PC-3 (cell line): ENCODE results near the gene EPN2. TPM values are rescaled to one million over a fixed set of nuclear protein-coding genes. Genes with fewer than 3 reads are reported as not detected.

ENCODE experiments used
- ATAC-seq: fragments of 200-7000 bp; cut with Tn5 transposase; 2 replicates; pipeline ENCODE4 v1.9.1; 2020; ENCODE audit warnings: mild to moderate bottlenecking, moderate library complexity
- BruUV-seq: library from RNA; stranded (reverse); fragments of 400-500 nt; replicated peaks from 2 replicates; lab custom pipeline; 2021; lab: Mats Ljungman, UMichigan
- CTCF ChIA-PET: fragments of 300-600 bp; sonication (Branson Sonifier 250); formaldehyde crosslinking; loops from one replicate; lab custom pipeline; 2022; ENCODE audit warnings: antibody characterized with exemption; lab: Charles Lee
- POLR2A ChIA-PET: fragments of 300-600 bp; sonication (Branson Sonifier 250); formaldehyde crosslinking; loops from one replicate; lab custom pipeline; 2022; ENCODE audit warnings: antibody characterized with exemption; ENCODE audit not compliant: unreplicated experiment; lab: Charles Lee
- DNase-seq: peaks from one replicate; pipeline ENCODE4 v3.0.0-alpha.2; 2015
- H2AFZ ChIP-seq: fragments of 300-600 bp; sonication (generic); 2 replicates; pipeline ENCODE4 v1.6.0; 2016; ENCODE audit warnings: antibody characterized with exemption, low read length
- H3F3A ChIP-seq: fragments of 300-600 bp; sonication (generic); one replicate; pipeline ENCODE4 v1.6.0; 2017; ENCODE audit warnings: antibody characterized with exemption, low read length, control low read depth, mild to moderate bottlenecking; ENCODE audit not compliant: unreplicated experiment
- H3K27ac ChIP-seq: fragments of 300-600 bp; sonication (generic); 2 replicates; pipeline ENCODE4 v1.5.1; 2016; ENCODE audit warnings: mild to moderate bottlenecking, low read length
- H3K27me3 ChIP-seq: fragments of 300-600 bp; sonication (generic); 2 replicates; pipeline ENCODE4 v1.6.1; 2016; ENCODE audit warnings: low read length, mixed read lengths
- H3K36me3 ChIP-seq: fragments of 300-600 bp; sonication (generic); 2 replicates; pipeline ENCODE4 v1.6.1; 2016; ENCODE audit warnings: low read depth, mixed run types, low read length, mixed read lengths
- H3K4me1 ChIP-seq: fragments of 300-600 bp; sonication (generic); 2 replicates; pipeline ENCODE4 v1.5.1; 2016; ENCODE audit warnings: low read length; ENCODE audit not compliant: insufficient read depth
- H3K4me2 ChIP-seq: fragments of 300-600 bp; sonication (generic); 2 replicates; pipeline ENCODE4 v1.6.0; 2016; ENCODE audit warnings: low read length
- H3K4me3 ChIP-seq: fragments of 300-600 bp; sonication (generic); 2 replicates; pipeline ENCODE4 v1.5.1; 2016; ENCODE audit warnings: mild to moderate bottlenecking, low read length, mixed read lengths
- H3K79me2 ChIP-seq: fragments of 300-600 bp; sonication (generic); 2 replicates; pipeline ENCODE4 v1.6.1; 2017; ENCODE audit warnings: low read length, mixed read lengths
- H3K9ac ChIP-seq: fragments of 300-600 bp; sonication (generic); 2 replicates; pipeline ENCODE4 v1.6.0; 2016; ENCODE audit warnings: mild to moderate bottlenecking, low read length
- H3K9me2 ChIP-seq: fragments of 300-600 bp; sonication (generic); replicated peaks from 2 replicates; pipeline ENCODE4 v1.6.1; 2016; ENCODE audit warnings: mixed run types, low read length, mixed read lengths
- H3K9me3 ChIP-seq: fragments of 300-600 bp; sonication (generic); 2 replicates; pipeline ENCODE4 v1.6.1; 2016; ENCODE audit warnings: low read length, mixed read lengths
- H4K20me1 ChIP-seq: fragments of 300-600 bp; sonication (generic); 2 replicates; pipeline ENCODE4 v1.6.1; 2016; ENCODE audit warnings: low read length, mixed read lengths
- EZH2 ChIP-seq: fragments of 300-600 bp; sonication (generic); IDR thresholded peaks from one replicate; pipeline ENCODE4 v1.6.1; 2017; ENCODE audit warnings: antibody characterized with exemption, mild to moderate bottlenecking, low read length; ENCODE audit not compliant: unreplicated experiment
- EZH2phosphoT487 ChIP-seq: fragments of 300-600 bp; sonication (generic); IDR thresholded peaks from 2 replicates; pipeline ENCODE4 v1.6.1; 2018; ENCODE audit warnings: mild to moderate bottlenecking, antibody characterized with exemption, low read length, borderline replicate concordance
- intact Hi-C: fragments of 100-400 bp; cut with micrococcal nuclease; formaldehyde crosslinking; loops from 2 replicates; pipeline ENCODE4 v1.9.0; 2023
- total RNA-seq: library from RNA; depleted of rRNA; stranded (reverse); fragments of >200 nt; gene quantifications from 2 replicates; pipeline ENCODE4 v1.2.3, GENCODE V29; 2014
- TF ChIP-seq, protein P1 (sequence below): fragments of 300-600 bp; sonication (generic); conservative IDR thresholded peaks from 2 replicates; pipeline ENCODE4 v1.5.1; 2017; ENCODE audit warnings: antibody characterized with exemption, low read depth, mild to moderate bottlenecking, low read length

Gene EPN2
- total RNA-seq, 1 experiment from 2014 or later: 46.4 TPM

DNA sequence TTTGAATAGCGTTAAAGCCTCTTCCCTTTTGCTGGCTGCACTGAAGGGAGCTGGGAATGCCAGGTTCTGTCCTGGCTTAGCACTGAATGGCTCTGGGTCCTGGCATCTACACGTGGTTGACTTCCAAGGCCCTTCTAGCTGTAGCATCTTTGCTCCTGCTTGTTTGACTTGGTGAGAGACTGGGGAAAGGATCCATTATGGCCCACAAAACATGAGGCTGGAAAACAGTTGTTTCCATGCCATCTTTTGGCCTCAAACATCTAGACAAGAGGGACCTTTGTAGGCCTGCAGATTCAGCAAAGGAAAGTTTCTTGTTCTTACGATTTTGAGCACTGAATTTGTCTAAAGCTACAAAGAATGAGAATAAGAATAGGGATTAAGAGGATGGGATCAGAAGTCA, 32.5 kb downstream of the EPN2 start:
- POLR2A ChIA-PET: no interaction called here
- TF ChIP-seq EZH2: no peak
- TF ChIP-seq, protein P1, sequence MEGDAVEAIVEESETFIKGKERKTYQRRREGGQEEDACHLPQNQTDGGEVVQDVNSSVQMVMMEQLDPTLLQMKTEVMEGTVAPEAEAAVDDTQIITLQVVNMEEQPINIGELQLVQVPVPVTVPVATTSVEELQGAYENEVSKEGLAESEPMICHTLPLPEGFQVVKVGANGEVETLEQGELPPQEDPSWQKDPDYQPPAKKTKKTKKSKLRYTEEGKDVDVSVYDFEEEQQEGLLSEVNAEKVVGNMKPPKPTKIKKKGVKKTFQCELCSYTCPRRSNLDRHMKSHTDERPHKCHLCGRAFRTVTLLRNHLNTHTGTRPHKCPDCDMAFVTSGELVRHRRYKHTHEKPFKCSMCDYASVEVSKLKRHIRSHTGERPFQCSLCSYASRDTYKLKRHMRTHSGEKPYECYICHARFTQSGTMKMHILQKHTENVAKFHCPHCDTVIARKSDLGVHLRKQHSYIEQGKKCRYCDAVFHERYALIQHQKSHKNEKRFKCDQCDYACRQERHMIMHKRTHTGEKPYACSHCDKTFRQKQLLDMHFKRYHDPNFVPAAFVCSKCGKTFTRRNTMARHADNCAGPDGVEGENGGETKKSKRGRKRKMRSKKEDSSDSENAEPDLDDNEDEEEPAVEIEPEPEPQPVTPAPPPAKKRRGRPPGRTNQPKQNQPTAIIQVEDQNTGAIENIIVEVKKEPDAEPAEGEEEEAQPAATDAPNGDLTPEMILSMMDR: no peak
- TF ChIP-seq EZH2phosphoT487: no peak
- H3K4me1 ChIP-seq: 0 out of 2 replicates have a peak, but pooled peaks cover 10% of the 10 kb centered on the region
- no peaks in the 10 kb centered on the region; the same call in 1 of the 2 replicates for H3K36me3 ChIP-seq
- ATAC-seq (no peak), DNase-seq (no peak)
- CTCF ChIA-PET: no interaction called here
- H3K27me3 ChIP-seq: no peaks in the 10 kb centered on the region
- BruUV-seq: no TSS peak
- H3K9ac ChIP-seq: no peak overlapping the region
- H3K9me3 ChIP-seq: no peaks in the 10 kb centered on the region
- intact Hi-C loops: no loop called here
- no peaks in the 10 kb centered on the region for H3K9me2 ChIP-seq
- no peak overlapping the region for H3K27ac ChIP-seq
- peaks cover 17% of the 10 kb centered on the region; the same call in 1 of the 2 replicates for H4K20me1 ChIP-seq
- no peak overlapping the region for H3K4me2 ChIP-seq
- H3F3A ChIP-seq: no peaks in the 10 kb centered on the region
- H2AFZ ChIP-seq: no peak overlapping the region
- H3K79me2 ChIP-seq: peaks cover 74% of the 10 kb centered on the region
- H3K4me3 ChIP-seq: no peak overlapping the region

DNA sequence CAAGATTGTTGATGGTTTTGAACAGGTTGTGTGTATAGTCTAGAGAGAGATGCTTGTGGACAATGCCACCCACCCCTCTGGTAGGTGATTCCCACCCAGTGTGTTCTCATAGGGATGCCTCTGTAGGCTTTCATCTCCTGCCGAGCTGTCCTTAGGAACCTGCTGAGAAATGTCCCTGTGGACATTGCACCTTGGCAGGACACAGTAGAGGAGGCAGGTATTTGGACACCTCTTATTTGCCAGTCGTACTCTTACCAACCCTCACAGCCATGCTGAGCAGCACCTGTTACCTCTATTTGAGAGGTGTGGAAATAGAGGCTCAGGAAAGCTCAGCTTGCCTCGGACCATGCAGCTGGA, 33.2 kb downstream of the EPN2 start:
- Histone ChIP-seq H3F3A (no peaks in the 10 kb centered on the region), H3K27ac (no peak overlapping the region), H2AFZ (no peak overlapping the region), H3K4me2 (no peak overlapping the region), H3K27me3 (no peaks in the 10 kb centered on the region), H3K9me2 (no peaks in the 10 kb centered on the region), H4K20me1 (peaks cover 17% of the 10 kb centered on the region), H3K4me1 (0 out of 2 replicates have a peak, but pooled peaks cover 10% of the 10 kb centered on the region), H3K9ac (no peak overlapping the region), H3K9me3 (no peaks in the 10 kb centered on the region), H3K79me2 (peaks cover 74% of the 10 kb centered on the region), H3K4me3 (no peak overlapping the region), H3K36me3 (no peaks in the 10 kb centered on the region; the same call in 1 of the 2 replicates)
- intact Hi-C loops: no loop called here
- POLR2A ChIA-PET: no interaction called here
- CTCF ChIA-PET: no interaction called here
- DNase-seq (no peak), ATAC-seq (no peak)
- no TSS peak for BruUV-seq
- no peak for TF ChIP-seq EZH2phosphoT487
- no peak for TF ChIP-seq EZH2
- TF ChIP-seq, protein P1: no peak; the same call in 1 of the 2 replicates

DNA sequence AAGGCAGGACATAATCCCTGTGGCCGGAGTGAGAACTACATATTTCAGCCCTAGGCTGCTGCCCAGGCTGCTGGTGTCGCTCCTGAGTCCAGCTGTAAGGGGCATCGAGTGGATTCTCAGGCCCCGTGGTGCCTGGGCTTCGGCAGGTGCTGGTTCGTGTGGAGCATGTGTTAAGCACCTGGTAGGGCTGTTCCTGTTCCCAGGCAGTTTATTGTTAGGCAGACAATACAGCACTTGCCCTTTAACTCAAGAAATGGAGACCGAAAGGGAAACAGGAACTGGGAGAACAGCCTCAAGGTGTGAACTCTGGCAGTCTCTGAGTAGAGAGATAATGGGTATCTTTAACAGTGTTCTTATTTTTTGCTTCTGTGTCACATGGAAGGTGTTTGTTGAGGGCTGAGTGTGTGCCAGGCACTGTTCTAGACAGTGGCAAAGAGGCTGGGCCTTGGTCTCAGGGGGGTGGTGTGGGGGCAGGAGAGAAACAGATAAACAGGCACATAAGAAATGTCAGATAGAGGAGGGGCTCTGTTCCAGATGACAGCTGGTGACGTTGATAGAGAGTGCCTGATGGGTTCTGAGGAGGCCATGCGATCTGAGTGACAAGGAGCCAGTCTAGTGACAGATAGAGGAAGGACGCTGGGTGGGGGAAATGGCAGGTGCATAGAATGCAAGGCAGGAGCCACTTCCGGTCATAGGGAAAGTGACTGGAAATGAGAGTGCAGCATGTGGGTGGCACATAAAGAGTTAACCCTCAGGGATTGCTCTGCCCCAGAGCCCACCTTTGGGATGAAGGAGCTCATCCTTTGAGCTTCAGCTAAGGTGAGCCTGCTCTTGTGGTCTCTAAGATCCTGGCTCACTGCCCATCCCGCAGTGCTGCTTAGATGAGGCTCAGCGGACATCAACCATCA, 33.8 kb downstream of the EPN2 start:
- intact Hi-C loops: no loop called here
- peaks cover 16% of the 10 kb centered on the region for H4K20me1 ChIP-seq
- peaks cover 74% of the 10 kb centered on the region for H3K79me2 ChIP-seq
- H3K4me3 ChIP-seq: no peak overlapping the region
- POLR2A ChIA-PET: no interaction called here
- H3K36me3 ChIP-seq: no peaks in the 10 kb centered on the region; the same call in 1 of the 2 replicates
- TF ChIP-seq EZH2 (no peak), EZH2phosphoT487 (no peak)
- TF ChIP-seq, protein P1: no peak
- no peaks in the 10 kb centered on the region for H3K27me3 ChIP-seq
- DNase-seq (no peak), ATAC-seq (no peak)
- H3K4me1 ChIP-seq: 0 out of 2 replicates have a peak, but pooled peaks cover 10% of the 10 kb centered on the region
- BruUV-seq: no TSS peak
- no peak overlapping the region for H3K4me2 ChIP-seq
- no peak overlapping the region for H2AFZ ChIP-seq
- CTCF ChIA-PET: no interaction called here
- H3K9me3 ChIP-seq: no peaks in the 10 kb centered on the region
- no peaks in the 10 kb centered on the region for H3F3A ChIP-seq
- H3K27ac ChIP-seq: no peak overlapping the region
- H3K9ac ChIP-seq: no peak overlapping the region
- H3K9me2 ChIP-seq: no peaks in the 10 kb centered on the region
